HG03097 (cell line): ENCODE results near the gene MAN1A2.
"Not testable (repeated sequence)": the region's sequence is repeated elsewhere in the genome, so short reads cannot be mapped to it uniquely, and the experiment has no call there.

ENCODE experiments used
- ATAC-seq: cut with Tn5 transposase; IDR thresholded peaks from one replicate; pipeline ENCODE4 v1.9.1; 2021; ENCODE audit not compliant: unreplicated experiment, low FRiP score

The MAN1A2 gene

DNA sequence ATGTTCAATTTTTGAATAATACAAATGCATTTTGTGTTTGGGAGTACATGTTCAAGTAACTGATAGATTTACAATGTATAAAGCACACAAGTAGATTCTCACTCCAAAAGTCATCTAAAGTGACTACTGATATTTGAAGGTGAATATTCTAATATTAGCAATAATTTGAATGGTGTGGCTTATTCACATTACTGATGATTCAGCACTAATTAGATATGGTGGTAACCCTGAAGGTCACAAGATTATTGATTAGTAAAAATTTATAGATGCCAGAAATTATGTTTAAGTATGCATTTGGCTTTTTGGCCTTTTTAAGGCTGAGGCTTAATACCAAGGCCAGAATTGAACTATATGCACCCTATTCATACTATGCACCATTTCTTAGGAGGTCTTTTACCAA lies 186.2 kb downstream of the MAN1A2 start:
- ATAC-seq = no peak

- ATAC-seq = no peak
Observed at GRCh38 chr1:117555806-117556205, 188.6 kb downstream of the MAN1A2 start.

GRCh38 chr1:117556341-117556740 lies 189.1 kb downstream of the MAN1A2 start:
- no peak for ATAC-seq

DNA sequence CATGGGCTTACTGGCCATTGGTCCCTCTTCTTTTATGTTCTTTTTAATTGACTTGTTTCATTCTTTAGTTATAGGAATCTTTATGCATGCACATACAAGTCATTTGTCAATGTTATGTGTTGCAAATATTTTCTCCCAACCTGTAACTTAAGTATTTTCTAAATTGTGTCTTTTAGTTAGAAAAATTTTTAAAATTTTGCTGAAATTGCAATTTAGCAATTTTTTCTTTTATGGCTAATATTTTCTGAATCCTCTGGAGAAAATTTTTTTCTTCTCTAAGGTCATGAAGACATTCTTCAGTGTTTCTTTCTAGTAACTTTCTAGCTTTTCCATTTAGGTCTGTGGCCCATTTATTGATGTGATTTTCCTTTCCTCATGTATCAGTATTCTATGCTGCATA lies 189.7 kb downstream of the MAN1A2 start:
- no peak for ATAC-seq

GRCh38 chr1:117558451-117558850 lies 191.2 kb downstream of the MAN1A2 start:
- ATAC-seq = not testable (repeated sequence)

DNA sequence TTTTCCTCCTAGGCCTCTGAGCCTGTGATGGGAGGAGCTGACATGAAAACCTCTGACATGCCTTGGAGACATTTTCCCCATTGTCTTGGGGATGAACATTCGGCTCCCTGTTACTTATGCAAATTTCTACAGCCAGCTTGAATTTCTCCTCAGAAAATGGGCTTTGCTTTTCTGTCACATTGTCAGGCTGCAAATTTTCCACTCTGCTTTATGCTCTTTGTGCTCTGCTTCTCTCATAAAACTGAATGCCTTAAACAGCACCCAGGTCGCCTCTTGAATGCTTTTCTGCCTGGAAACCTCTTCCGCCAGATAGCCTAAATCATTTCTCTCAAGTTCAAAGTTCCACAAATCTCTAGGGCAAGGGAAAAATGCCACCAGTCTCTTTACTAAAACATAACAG lies 191.9 kb downstream of the MAN1A2 start:
- ATAC-seq = no peak

DNA sequence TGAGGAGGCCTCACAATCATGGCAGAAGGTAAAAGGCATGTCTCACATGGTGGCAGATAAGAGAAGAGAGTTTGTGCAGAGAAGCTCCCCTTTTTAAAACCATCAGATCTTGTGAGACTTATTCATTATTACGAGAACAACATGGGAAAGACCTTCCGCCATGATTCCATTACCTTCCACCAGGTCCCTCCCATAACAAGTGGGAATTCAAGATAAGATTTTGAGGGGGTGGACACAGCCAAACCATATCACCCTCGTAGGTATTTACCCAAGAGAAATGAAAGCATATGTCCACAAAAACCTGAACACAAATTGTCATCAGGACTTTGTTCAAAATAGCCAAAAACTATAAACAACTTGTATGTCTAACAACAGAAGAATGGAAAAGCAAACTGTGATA lies 192.7 kb downstream of the MAN1A2 start:
- ATAC-seq = no peak

DNA sequence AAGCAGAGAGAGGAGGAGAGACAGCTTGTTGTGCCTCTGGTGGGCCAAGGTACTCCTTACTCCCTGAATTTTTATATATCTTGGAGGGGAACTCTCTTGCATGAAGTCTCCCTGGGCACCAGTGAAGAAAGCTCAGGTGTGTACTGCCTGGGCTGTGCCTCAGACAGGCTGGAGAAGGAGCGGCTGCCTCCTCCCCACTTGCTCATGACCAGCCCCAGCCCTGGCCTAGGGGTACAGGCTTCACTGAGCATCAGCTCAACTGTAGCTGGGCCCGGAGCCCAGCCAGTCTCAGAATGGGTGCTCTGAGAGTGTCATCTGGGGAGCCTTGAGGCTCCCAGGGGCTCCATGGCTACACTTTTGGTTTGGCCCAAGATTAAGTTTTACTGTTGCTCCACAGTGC lies 193.8 kb downstream of the MAN1A2 start:
- ATAC-seq = no peak

DNA sequence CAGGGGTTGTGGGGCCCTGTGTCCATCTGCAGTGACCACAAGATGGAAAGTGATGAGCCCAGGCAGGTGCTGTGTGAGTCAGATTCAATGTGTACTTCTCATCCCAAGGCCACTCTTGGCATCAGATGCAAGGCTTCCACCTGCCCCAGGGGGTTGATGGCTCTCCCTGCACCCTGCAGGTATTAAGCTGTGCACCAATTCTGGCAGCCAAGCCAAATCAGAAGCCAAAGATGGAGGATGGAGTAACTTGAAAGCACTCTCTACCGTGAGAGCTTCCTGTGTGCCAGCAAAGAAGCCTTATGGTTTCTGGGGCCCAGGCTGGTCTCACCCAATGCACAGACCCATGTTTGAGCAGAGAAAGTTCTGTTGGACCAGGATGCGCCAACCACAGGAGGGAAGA lies 194.3 kb downstream of the MAN1A2 start:
- no peak for ATAC-seq

DNA sequence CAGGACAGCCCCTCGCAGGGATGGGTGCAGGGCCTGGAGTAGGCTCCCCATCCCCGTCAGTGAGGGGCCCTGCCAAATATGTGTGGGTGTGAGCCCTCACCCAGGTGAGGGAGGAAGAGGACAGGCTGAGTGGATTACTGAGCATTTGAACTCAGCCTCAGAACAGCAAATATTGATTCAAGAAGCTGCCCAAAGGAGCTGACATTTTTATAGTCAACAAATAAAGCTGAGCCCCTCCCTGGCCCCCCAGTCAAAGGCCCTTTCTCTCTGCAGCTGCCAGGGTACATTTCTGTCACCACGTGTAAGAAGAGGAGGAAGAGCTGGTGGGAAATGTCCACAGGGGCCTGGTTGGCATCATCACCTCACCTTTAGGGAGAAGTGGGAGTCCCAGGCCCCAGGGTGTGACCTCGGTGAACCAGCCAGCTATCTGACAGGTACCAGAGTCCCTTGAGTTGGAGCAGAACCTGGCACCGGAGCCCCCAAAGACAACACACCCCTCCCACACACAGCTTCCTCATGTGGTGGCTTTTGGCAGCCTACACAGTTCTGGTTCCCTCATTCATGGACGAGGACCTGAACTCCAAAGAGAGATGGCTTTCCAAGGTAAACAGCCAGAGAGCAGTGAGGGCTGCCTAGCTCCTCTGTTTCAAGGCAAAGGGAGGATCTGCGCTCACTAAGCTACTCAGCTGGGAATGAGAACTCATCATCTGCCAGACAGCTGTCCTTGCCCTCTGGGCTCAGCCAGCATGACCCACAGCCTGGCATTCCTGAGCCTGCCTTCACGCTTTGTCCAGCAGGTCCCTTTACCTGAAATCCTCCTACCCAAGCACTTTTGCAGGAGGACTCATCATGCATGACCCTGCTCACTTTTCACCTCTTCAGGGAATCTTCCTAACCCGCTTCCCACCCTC lies 195.6 kb downstream of the MAN1A2 start:
- no peak for ATAC-seq

DNA sequence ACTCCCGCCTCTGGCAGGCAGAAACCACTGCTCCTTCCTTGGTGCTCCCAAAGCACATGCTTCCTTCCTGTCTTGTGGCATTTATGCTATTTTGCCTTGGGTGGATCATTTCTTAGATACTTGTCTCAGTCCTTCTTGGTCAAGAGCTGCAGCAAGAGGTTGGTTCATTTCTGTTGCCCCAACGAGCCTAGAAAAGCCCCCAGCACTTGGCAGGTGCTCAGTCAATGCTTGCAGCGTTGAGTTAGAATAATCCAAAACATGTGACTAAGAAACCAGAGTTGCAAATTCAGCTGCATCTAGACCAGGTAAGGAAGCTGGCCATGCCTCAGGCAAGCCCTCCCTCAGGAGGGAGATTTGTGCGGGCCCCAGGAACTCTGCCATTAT lies 196.2 kb downstream of the MAN1A2 start:
- ATAC-seq = no peak

DNA sequence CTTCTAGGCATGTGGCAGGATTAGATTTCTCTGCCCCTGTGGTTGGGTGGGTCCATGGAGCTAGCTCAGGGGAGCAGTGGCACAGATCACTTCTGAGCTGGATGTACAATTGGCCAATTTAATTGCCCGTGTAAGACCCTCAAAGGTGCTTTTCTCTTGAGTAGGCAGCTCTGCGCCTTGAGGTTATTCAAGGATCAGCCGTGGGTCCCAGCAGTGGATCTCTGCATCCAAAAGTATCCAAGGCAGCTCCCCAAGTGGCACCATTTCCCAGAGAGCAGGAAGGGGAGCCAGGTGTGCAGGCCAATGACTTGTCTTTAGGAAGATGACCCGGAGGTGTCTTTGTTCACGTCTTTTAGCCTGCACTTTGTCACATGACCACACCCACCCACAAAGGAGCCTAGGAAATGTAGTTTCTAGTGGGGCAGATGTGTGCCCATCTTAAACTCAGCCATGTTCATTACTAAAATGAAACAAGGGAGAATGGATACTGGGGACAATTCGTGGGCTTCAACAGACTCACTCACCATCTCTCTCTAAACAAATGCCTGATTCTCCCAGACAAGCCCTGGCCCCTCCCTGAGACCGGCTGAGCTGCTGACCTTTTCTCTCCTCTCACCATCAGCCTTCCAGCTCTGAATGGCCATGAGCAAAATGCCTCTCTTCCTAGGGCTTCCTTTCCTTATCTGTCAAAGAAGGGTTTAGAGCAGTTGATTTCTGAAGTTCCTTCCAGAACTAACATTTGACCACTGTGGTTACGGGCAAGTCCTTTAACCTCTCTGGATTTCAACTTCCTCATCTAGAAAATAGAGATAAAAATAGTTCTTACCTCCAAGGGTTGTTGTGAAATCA lies 197.2 kb downstream of the MAN1A2 start:
- ATAC-seq = no peak

DNA sequence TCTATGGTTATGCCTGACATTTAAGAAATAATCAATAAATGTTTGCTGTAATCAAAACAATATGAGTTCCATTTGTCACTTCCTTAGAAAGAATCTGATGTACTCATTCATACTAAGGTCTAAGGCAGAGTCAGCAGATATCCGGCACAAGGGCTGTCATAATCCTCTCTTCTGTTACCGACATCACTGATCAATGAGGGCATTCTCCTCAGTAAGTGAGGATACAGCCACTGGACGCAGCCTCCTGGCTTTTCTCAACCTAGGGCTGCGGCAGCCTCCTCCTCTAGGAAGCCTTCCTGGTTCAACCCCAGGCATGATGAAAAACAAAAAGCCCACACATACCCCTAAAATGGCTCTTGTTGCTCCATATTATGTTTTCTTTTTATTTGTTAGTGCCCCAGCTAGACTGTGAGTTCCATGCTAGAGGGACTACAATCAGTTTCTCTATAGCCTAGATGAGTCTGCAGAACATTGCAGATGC lies 197.9 kb downstream of the MAN1A2 start:
- ATAC-seq = no peak

DNA sequence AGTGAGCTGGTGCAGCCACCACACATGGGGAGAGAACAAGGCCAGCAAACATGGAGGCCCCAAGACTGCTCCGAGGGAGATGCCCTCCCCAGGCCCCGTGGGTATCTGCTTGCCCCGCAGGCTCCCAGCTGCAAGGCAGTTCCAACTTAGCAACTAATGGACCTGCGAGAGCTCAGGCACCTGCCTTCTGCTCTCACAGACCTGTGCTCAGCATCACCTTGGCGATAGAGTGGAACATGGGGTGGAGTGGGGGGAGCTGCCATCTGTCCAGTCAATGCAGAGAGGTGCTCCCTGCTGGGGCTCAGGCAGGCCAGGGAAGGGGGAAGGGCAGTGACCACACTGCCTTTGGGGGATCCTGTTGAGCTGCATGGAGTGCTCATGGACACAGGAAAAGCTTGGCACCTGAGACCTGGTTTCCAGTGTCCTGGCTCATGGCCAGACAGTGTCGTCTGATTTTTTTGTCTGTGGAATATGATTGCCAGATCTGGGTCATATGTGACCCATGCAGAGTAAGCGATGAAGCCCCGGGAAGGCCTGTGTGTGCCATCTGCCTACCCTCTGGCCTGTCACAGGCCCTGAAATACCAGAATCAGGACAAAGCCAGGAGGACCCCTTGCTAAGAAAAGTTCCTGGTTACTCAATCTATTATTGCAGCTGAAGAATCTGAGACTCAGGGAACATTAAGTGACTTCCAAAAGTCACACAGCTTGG lies 198.7 kb downstream of the MAN1A2 start:
- ATAC-seq = no peak

GRCh38 chr1:117566556-117566955 lies 199.3 kb downstream of the MAN1A2 start:
- ATAC-seq = no peak

GRCh38 chr1:117567435-117567834 lies 200.2 kb downstream of the MAN1A2 start:
- ATAC-seq = no peak

DNA sequence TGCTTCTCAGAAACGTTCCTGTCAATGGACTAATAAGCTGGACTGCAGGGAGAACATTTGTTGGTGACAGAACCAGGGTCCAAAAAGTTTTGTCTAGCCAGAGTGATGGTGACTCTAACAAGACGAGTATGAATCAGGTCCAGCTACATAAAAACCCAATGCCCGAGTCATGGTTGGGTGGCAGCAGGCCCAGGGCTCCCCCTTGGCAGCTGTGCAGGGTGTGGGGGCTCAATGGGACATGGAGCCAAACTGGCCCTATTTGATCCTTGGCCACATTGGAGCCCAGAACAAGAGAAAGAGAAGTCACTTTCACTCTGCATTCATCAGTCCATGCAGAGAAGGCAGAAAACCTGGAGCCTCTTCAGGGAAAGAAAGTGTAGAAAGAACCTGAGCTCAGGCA lies 200.7 kb downstream of the MAN1A2 start:
- ATAC-seq = no peak

GRCh38 chr1:117568999-117569398 lies 201.8 kb downstream of the MAN1A2 start:
- ATAC-seq = no peak

DNA sequence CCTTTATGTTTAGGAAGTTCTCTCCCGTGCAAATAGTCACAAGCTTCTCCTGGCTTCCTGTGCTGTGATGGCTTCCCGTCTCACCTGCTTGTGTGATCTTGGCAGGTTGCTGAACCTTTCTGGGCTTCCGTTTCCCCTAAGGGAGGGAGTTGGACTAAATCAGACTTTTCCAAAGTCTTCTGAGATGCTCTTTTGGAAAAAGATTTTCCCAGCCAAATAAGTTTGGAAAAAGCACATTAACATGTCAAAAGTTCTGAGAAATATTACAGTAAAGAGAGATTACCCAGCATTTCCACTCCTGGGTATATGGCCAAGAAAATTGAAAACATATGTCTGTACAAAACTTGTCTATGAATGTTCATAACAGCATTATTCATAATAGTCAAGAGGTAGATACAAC lies 202.6 kb downstream of the MAN1A2 start:
- no peak for ATAC-seq

GRCh38 chr1:117570988-117571409 lies 203.8 kb downstream of the MAN1A2 start:
- no peak for ATAC-seq

GRCh38 chr1:117571496-117571895 lies 204.2 kb downstream of the MAN1A2 start:
- ATAC-seq = no peak
